ENCODE measurements around the gene MRRF.

DNA sequence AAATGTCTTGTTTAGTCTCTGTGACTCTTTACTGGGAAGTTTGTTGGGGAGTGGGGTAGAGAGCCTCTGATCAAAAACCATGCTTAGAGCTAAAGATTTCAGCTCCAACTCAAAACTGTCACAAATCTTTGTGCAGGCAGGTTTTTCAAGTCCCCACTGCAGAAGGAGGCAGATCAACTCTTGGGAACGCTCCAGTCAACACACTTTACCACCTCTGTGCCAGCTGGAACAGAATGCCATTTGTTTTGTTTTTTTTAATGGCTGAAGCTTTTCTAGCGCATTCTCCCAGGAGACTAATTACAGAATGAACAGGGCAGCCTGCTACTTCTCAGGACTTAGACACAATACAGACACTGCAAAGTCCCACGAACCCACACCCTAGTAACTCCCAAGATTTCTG is 18.0 kb upstream of the MRRF start:
- TF ChIP-seq EZH2 (IDR thresholded peaks at IDR 0.05; ENCODE audit: insufficient read depth, poor library complexity, severe bottlenecking), result no peak
- TF ChIP-seq EZH2phosphoT487 (IDR thresholded peaks at IDR 0.05; ENCODE audit: insufficient read depth, low read depth), result no peak
